Fibroblast of mammary gland (primary cell): ENCODE data around the gene KCNJ18.
"Not testable (repeated sequence)": the region's sequence is repeated elsewhere in the genome, so short reads cannot be mapped to it uniquely, and the experiment has no call there.

Source experiments
- DNase-seq: peaks from one replicate; pipeline ENCODE4 v3.0.0-alpha.2; 2010; ENCODE audit warnings: low read depth
- H3K4me3 ChIP-seq: 2 replicates; pipeline ENCODE4 v1.5.1; 2011; ENCODE audit warnings: low read depth, mild to moderate bottlenecking, low read length, moderate library complexity; ENCODE audit not compliant: control insufficient read depth
- TF ChIP-seq, protein P1 (sequence below): conservative IDR thresholded peaks from 2 replicates; pipeline ENCODE4 v1.5.1; 2011; ENCODE audit warnings: low read depth, low read length, inconsistent platforms; ENCODE audit not compliant: control insufficient read depth, insufficient read depth

The KCNJ18 gene

DNA sequence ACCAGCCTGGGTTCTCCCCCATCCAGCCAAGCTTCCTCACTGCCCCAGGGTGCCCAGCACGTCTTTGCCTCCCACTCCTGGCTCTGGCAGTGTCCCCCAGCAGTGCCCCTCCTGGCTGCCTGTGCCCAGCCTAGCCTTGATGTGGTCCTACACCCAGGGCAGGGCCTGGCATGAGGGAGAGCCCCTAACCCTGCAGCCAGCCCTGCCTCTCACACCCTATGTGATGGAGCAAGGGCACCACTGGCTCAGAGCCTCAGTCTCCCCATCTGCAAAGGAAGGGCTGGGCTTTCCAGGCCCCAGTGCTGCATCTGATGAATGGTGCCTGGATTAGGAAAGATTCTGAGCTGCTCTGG lies 5.2 kb downstream of the KCNJ18 start:
- H3K4me3 ChIP-seq, DNase-seq: not testable (repeated sequence)

GRCh38 chr17:21698437-21699075 lies 6.2 kb downstream of the KCNJ18 start:
- DNase-seq, H3K4me3 ChIP-seq: not testable (repeated sequence)

DNA sequence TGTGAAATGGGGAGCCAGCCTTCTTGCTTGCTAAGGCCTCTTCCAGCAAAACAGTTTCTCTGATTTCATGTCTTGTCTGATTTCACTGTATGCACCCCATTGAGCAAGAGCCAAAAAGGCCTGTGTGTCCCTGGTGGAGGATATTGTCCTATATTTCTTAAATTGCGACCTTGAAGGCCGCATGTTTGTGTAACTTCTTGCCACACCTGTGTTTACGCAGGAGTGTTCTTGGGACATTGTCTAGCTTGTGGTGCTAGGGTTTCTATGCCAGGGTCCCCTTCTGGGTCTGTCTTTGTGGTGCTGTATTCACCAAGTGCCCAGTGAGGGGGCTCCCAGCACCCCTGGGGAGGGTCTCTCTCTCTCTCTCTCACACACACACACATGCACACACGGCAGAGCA lies 6.8 kb downstream of the KCNJ18 start:
- not testable (repeated sequence) for DNase-seq, H3K4me3 ChIP-seq

DNA sequence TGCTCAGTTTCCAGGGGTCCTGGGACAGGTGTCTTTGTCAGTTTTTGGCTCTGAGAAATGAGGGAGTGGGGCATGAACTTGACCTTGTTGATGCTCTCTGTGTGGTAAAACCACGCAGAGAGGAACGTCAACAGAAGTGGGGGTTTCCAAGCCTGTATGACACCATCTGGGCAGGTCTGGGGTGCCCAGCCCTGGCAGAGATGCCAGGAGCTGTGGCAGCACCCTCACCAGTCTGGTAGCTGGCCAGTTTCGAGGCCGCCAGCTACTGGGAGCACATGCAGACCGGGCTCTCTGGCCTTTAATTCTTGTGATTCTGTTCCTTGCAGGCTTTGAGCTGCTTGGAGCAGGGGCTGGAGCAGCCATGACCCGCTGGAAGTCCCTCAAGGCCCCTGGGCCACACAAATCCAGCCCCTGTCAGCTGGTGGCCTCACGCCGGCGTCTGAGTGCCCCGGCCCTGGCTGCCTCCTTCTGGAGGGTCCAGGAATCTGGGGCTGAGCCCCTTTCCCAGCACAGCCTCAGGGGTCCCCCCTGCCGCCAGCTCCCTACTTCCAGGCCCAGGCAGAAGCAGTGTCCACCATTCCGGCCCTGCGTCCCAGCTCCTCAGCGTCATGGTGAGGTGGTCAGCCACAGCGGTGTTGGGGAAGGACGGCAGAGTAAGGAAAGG lies 7.4 kb downstream of the KCNJ18 start:
- DNase-seq, H3K4me3 ChIP-seq: not testable (repeated sequence)

GRCh38 chr17:21701090-21701489 lies 8.8 kb downstream of the KCNJ18 start:
- DNase-seq, H3K4me3 ChIP-seq: not testable (repeated sequence)

DNA sequence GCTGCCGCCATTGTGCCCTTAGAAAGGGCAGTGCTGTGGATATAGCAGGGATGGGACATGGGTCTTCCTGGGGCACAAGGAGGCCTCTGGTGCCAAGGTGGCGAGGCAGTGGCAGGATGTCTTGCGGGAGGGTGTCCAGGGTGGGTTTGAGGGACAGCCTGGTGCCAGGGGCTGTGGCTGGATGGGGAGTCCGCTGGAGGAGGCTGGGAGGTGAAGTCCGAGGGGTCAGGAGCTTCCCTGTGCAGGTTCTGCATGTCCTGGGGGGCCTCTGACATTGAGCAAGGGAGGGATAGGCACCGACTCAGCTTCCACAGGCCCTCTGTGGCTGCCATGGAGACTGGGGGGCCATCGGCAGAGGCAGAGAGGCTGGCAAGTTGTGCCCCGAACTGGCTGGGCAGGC lies 9.7 kb downstream of the KCNJ18 start:
- DNase-seq, H3K4me3 ChIP-seq: not testable (repeated sequence)

- H3K4me3 ChIP-seq, DNase-seq: not testable (repeated sequence)
Measured at GRCh38 chr17:21702521-21702920, 10.2 kb downstream of the KCNJ18 start.

GRCh38 chr17:21702940-21703640 lies 10.8 kb downstream of the KCNJ18 start:
- not testable (repeated sequence) for DNase-seq

DNA sequence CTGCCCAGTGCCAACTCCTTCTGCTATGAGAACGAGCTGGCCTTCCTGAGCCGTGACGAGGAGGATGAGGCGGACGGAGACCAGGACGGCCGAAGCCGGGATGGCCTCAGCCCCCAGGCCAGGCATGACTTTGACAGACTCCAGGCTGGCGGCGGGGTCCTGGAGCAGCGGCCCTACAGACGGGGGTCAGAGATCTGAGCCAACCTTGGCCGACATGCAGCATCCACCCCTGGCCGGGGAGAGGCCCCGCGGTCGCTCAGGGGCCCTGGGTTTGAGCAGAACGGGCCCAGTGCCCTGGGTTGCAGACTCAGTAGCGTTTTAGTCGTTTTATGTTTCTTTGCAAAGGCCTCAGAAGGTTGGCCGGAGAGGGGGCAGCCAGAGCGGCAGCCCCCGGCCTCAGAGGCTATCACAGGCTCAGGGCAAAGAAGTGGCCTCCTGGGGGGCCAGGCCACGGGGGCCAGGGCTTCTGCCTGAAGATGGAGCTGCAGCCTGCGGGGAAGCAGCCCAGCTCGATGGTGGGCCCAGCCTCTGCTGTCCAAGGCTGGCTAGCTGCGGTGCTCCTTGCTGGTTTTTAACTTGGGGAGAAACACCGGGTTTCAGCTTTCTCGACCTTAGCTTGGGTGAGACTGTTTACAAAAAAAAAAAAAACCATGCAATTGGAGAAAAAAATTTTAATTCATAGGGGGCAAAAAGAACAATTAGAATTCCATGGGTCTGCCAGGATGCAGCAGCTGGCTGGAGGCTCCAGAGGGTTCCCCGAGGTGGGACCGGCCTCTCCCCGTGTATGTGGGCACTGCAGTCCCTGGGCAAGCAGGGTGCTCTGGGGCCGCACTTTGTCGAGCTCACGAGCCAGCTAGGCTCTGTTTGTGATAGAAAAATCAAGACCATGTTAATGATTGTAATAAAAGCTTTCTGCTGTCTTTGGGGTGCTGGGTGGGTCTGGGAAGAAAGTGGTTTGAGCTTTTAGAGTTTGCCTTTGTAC lies 11.9 kb downstream of the KCNJ18 start:
- H3K4me3 ChIP-seq, DNase-seq: not testable (repeated sequence)

More at GRCh38 chr17:21702940-21703640, 10.8 kb downstream of the KCNJ18 start:
- not testable (repeated sequence) for H3K4me3 ChIP-seq

GRCh38 chr17:21705021-21705601 lies 12.8 kb downstream of the KCNJ18 start:
- TF ChIP-seq, protein P1, sequence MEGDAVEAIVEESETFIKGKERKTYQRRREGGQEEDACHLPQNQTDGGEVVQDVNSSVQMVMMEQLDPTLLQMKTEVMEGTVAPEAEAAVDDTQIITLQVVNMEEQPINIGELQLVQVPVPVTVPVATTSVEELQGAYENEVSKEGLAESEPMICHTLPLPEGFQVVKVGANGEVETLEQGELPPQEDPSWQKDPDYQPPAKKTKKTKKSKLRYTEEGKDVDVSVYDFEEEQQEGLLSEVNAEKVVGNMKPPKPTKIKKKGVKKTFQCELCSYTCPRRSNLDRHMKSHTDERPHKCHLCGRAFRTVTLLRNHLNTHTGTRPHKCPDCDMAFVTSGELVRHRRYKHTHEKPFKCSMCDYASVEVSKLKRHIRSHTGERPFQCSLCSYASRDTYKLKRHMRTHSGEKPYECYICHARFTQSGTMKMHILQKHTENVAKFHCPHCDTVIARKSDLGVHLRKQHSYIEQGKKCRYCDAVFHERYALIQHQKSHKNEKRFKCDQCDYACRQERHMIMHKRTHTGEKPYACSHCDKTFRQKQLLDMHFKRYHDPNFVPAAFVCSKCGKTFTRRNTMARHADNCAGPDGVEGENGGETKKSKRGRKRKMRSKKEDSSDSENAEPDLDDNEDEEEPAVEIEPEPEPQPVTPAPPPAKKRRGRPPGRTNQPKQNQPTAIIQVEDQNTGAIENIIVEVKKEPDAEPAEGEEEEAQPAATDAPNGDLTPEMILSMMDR, result no peak
- no peak overlapping the region for H3K4me3 ChIP-seq
- DNase-seq, result no peak

GRCh38 chr17:21705746-21706145 lies 13.4 kb downstream of the KCNJ18 start:
- not testable (repeated sequence) for DNase-seq, H3K4me3 ChIP-seq

DNA sequence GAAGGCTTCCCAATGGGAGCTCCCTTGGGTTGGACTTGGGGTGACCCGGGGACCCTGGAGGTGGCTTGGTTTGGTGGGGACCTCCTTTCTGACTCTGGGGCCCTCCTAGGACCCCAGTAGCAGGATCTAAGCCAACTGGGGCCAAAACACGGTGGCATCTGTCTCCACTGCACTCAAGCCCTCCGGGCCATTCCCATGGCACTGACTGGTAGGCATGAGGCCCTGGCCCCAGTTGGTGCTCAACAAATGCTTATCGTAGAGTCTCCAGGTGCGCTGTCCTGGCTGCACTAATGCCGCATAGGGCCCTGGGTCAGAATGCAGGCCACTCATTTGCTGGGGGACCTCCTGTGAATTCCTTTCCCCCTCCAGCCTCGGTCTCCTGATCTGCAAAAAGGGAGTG lies 14.2 kb downstream of the KCNJ18 start:
- H3K4me3 ChIP-seq, DNase-seq: not testable (repeated sequence)

DNA sequence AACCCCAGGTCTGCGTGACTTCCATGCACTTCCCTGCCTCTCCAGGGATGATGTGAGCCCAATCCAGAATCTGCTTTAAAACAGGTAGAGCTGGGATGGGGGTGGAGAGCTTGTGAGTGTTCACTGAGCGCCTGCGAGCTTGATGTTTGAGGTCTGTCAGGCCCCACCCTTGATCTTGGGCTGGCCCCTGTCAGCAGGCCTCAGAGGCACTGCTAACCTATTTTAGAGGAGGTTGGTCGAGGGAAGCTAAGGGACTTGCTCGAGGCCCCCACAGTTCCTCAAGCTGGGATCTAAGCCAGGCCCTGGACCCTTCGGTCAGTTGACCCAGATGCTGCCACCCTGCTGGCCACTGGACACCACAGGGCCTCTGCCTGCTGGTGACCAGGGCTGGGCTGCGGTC lies 14.8 kb downstream of the KCNJ18 start:
- DNase-seq, H3K4me3 ChIP-seq: not testable (repeated sequence)

DNA sequence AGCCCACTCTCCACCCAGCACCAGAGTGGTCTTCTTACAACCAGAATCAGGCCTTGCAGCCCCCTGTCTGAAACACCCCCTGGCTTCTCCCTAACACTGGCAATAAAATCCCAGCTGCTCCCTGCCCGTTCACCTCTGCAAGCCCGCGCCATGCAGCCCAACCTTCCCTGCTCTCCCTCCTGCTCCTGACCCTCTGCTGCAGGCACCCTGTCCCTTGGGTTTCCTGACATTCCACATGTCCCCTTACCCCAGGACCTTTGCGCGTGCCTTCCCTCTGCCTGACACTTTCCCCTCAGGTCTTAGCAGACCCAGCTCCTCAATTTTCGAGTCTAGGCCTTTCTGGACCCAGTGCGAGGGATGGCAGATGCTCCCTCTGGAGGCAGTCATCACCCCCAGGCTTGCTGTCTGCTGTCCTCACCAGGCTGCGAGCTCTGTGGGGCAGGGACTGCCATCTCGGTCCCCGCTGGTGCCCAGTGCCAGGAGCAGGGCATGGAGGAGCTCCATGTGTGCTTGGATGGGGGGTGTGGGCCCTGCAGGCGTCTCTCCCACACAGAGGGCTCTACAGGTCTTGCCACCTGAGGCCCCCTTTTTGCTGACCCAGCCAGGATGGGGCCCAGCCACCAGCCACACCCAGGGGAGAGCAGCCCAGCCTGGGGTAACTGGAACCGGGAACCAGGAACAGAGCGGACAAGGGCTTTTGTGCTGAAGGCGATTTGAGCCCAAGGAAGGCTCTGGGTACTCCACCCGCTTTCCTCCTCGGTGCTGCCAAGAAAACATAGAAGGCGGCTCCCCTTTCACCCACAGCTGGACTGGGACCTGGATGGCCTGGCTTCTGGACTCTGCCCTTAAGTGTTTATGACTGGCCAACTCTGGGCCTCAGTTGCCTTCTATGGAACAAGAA lies 15.6 kb downstream of the KCNJ18 start:
- not testable (repeated sequence) for DNase-seq, H3K4me3 ChIP-seq

- DNase-seq, H3K4me3 ChIP-seq: not testable (repeated sequence)
Measured at GRCh38 chr17:21708612-21709535, 16.6 kb downstream of the KCNJ18 start.
